Renal cortex interstitium (tissue), 11 donors: Measurements from ENCODE around the gene ADGRE2. TPM values are rescaled to one million over a fixed set of nuclear protein-coding genes. Genes with fewer than 3 reads are reported as not detected.

Source experiments
- DNase-seq, 11 donors: peaks; one replicate each; pipeline ENCODE4 v3.0.0-alpha.2; 2013; ENCODE audit warnings: low read depth in 9 of 11, low spot score in 4 of 11; ENCODE audit errors: extremely low read depth in 1 of 11
- polyA plus RNA-seq, 3 donors: library from polyadenylated mRNA; unstranded; fragments of 120-200 nt; gene quantifications; one replicate each; pipeline ENCODE4 v1.2.1, GENCODE V29; 2013; ENCODE audit not compliant: insufficient read length in 3 of 3

ADGRE2 gene
- polyA plus RNA-seq, 3 donors = 0.42 to 0.97 (median 0.64) TPM

GRCh38 chr19:14763497-14764145 is 14.7 kb downstream of the ADGRE2 start:
- DNase-seq = no peak

GRCh38 chr19:14762111-14762510 is 16.2 kb downstream of the ADGRE2 start:
- DNase-seq = no peak

GRCh38 chr19:14761607-14762006 is 16.8 kb downstream of the ADGRE2 start:
- no peak for DNase-seq

GRCh38 chr19:14758816-14759215 is 19.5 kb downstream of the ADGRE2 start:
- DNase-seq = peak in 1 of 11 donors; percentile 8

- no peak for DNase-seq
Observed at GRCh38 chr19:14748601-14749000, 29.8 kb downstream of the ADGRE2 start.

GRCh38 chr19:14746886-14747285 is 31.5 kb downstream of the ADGRE2 start:
- no peak for DNase-seq

GRCh38 chr19:14735915-14736314 is 42.4 kb downstream of the ADGRE2 start:
- no peak for DNase-seq

- no peak for DNase-seq
Observed at GRCh38 chr19:14733574-14733973, 44.8 kb downstream of the ADGRE2 start.

- no peak for DNase-seq
Observed at GRCh38 chr19:14732510-14732909, 45.9 kb downstream of the ADGRE2 start.

GRCh38 chr19:14731200-14731599 is 47.2 kb downstream of the ADGRE2 start:
- DNase-seq = no peak

- no peak for DNase-seq
Observed at GRCh38 chr19:14728595-14728994, 49.8 kb downstream of the ADGRE2 start.

GRCh38 chr19:14722127-14722526 is 56.2 kb downstream of the ADGRE2 start:
- no peak for DNase-seq

GRCh38 chr19:14719162-14719561 is 59.2 kb downstream of the ADGRE2 start:
- no peak for DNase-seq

GRCh38 chr19:14718522-14719116 is 59.7 kb downstream of the ADGRE2 start:
- DNase-seq = no peak

- no peak for DNase-seq
Observed at GRCh38 chr19:14715841-14716240, 62.5 kb downstream of the ADGRE2 start.

- DNase-seq = no peak
Observed at GRCh38 chr19:14704450-14704849, 73.9 kb downstream of the ADGRE2 start.

GRCh38 chr19:14703833-14704232 is 74.5 kb downstream of the ADGRE2 start:
- no peak for DNase-seq

- DNase-seq = no peak
Observed at GRCh38 chr19:14700711-14701375, 77.5 kb downstream of the ADGRE2 start.

GRCh38 chr19:14699641-14700040 is 78.7 kb downstream of the ADGRE2 start:
- DNase-seq = no peak

GRCh38 chr19:14695471-14695870 is 82.9 kb downstream of the ADGRE2 start:
- DNase-seq = no peak
